ENCODE measurements around the gene HOXA4.

- TF ChIP-seq CTCF (IDR thresholded peaks at IDR 0.05) (no peak), POLR2A (IDR thresholded peaks at IDR 0.05) (no peak), POLR2AphosphoS5 (IDR thresholded peaks at IDR 0.05) (no peak)
Observed at GRCh38 chr7:27091941-27092818, 38.4 kb downstream of the HOXA4 start.
